ENCODE results near the gene CACNA2D2.
A peak's percentile ranks its signal among the peaks of the same experiment; 100 is the strongest.

The CACNA2D2 gene

GRCh38 chr3:50322386-50323091, 180.9 kb downstream of the CACNA2D2 start, which contains the start of gene HYAL2:
TSS of gene HYAL2 (minus strand) at chr3:50322745. CDS start at chr3:50320489, 2,256 bp downstream.
- no peak for DNase-seq

DNA sequence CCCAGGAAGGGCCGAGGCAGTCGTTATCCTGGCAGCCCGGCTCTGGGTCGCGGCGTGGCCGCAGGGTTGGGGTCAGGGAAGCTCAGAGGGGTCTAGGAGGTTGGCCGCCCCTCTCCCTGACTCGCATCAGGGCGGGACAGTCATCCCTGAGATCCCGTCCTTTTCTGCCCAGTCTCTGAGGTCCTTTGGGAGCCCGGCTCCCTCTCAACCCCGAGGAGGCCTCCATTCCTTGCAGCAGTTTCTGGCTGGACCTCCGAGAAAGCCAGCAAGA, 181.4 kb downstream of the CACNA2D2 start:
- DNase-seq: no peak

GRCh38 chr3:50321336-50322114, 181.9 kb downstream of the CACNA2D2 start:
- peak; percentile 95 for DNase-seq

DNA sequence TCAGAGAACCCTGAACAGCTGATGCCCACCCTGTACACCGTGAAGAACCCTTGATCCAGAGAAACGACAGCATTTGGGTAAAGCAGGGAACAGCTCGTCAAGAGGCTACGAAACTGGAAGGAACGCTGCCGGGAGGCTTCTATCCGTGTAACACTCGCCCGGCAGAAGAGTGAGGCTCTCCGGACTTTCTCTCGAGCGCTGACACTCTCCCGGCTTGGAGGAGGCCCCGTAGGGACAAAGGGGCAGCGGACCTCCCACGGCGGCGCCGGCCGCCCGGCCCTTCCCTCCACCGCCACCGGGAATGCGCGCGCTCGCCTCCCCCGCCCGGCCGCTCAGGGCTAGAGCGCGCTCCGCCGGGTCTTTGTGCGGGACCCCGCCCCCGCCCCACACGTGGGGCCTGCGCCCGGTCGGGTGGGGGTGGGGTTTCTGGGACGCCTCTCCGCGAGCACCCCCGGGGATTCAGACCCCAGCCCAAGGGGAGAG, 182.5 kb downstream of the CACNA2D2 start:
- DNase-seq: peak; percentile 80

GRCh38 chr3:50319894-50320625, 183.4 kb downstream of the CACNA2D2 start:
- no peak for DNase-seq

- no peak for DNase-seq
Observed at GRCh38 chr3:50319181-50319893, 184.1 kb downstream of the CACNA2D2 start.

DNA sequence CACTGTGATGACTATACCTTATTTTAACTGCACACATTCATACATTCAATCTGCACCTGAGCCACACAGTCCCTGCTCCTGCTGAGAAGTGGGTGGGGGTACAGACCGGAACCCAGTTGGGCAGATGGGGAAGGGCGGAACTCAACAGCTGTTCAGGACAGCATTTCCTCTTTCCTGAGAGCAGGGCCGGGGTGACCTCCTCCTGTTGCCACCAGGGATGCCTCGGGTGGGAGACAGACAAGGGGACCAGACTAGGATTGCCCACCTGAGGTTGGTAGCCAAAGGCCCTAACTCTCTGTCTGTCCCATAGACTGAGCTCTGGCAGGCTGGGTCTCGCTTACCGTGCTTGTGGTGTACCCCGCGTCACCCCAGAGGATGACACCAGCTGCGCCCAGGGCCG, 184.8 kb downstream of the CACNA2D2 start:
- DNase-seq: no peak

DNA sequence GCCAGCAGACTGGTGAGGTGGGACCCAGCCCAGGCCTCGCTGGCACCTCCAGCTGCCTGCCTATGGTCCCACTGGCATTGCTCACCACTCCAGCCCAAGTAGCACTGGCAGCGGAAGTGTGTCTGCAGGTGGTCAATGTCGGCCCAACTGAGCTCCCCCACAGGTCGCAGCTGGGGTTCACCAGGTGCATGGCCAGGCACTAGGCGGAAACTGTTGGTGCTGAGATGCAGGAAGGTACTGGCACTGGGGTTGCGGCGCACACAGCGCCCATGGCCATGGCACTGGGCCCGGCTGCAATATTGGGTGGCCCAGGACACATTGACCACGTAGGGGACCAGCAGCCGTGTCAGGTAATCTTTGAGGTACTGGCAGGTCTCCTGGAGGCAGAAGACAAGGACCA, 185.3 kb downstream of the CACNA2D2 start:
- DNase-seq: no peak

GRCh38 chr3:50317300-50317699, 186.1 kb downstream of the CACNA2D2 start:
- no peak for DNase-seq

DNA sequence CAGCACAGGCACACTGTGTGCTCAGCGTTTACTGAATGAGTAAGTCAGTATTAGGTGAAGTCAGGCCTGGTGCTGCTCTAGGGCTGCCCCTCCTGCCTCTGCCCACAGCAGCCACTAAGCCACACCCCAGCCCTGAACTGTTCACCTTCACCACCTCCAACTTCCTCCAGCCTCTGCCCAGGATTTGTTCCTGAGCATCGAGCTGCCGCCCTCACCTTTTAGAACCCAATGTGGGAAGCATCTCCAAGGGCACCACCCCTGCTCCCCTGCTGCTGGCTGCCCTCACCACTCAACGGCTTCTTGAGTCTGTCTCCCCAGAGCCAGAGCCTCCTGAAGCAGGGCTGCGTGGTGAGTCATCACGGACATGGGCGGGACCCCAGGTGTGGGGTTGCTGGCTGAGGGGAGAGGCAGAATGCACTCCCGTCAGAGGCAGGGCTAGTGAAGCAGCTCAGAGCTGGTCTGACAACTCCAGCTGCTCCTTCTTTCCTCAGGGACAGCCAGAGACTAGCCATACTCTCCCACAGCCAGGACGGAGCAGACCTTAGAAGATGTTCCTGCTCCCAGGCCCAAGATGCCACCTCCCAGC, 186.7 kb downstream of the CACNA2D2 start:
- no peak for DNase-seq

DNA sequence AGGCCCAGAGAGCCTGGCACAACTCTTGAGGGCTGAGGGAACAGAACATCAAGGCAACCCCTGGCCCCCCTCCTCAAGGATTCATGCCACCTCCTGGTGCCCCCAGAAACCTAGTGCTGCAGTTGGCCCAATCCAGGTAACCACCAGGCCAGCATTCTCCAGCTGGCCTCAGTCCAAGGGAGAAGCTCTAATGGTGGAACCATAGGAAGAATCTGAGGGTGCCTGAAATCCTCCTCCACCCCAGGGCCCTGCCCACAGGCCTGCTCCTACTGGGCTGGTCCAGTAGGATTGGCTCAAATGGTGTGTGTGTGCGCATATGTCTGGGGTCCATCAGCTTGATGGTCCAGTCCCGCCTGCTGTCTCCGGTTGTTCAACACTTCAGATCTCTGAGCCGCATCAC, 188.6 kb downstream of the CACNA2D2 start:
- DNase-seq: no peak

DNA sequence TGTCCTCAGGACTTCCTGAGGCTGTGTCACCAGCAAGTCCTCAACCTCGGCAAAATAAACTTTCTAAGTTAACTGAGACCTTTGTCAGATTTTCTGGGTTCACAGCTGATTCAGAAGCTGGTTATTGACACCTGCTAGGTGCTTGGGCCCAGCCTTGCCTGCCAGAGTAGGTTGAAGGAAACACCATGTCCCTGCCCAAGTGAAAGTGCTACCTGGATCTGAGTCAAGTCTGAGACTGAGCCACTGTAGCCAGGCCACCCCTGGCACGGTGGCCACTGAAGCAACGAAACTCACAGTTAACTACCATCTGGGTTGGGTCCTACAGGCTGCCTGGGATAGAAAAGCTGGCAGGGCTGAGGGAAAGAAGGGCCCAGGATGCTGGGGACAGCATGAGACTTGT, 189.1 kb downstream of the CACNA2D2 start:
- no peak for DNase-seq

Measured in hematopoietic multipotent progenitor cell treated with erythropoietin and hydrocortisone succinate and interleukin-3 and kit ligand, for 4 days (in vitro differentiated cells).